ENCODE measurements around the gene DEGS1.

DNA sequence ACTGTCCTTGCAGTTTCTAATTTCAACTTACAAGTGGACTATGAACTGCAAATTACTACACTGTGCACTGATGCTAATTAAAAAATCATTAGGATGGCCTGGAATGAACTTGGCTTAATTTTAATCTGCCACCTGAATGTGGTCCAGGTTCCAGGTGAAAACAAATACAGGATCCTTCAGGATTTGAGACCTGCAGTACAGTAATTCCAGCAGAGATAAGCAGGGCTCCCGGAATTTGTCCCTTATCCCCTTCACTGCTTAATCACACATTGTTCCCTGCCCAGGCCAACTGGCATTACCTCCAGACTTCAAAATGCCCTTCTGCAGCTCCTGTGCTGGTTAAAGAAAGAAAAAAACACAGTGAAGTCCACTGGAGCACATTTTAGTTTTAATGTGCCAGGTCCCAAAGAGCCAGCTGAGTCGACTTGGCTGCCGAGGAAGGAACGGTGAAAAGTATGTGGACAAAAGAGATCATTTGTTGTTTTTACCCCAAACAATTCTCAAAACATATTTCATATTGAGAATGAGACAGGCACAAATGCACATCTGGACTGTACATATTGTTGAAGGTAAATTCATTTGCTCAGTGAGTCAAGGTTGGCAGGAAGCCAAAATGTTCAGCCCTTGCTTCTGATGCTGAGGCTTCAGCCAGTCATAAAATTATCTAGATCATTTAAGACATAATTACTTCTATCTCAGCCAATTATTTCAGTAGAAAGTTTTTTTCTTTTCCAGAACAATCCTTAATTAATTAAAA is 28.3 kb downstream of the DEGS1 start:
- no peak for TF ChIP-seq POLR2A (IDR thresholded peaks at IDR 0.05)
- TF ChIP-seq, protein P1, sequence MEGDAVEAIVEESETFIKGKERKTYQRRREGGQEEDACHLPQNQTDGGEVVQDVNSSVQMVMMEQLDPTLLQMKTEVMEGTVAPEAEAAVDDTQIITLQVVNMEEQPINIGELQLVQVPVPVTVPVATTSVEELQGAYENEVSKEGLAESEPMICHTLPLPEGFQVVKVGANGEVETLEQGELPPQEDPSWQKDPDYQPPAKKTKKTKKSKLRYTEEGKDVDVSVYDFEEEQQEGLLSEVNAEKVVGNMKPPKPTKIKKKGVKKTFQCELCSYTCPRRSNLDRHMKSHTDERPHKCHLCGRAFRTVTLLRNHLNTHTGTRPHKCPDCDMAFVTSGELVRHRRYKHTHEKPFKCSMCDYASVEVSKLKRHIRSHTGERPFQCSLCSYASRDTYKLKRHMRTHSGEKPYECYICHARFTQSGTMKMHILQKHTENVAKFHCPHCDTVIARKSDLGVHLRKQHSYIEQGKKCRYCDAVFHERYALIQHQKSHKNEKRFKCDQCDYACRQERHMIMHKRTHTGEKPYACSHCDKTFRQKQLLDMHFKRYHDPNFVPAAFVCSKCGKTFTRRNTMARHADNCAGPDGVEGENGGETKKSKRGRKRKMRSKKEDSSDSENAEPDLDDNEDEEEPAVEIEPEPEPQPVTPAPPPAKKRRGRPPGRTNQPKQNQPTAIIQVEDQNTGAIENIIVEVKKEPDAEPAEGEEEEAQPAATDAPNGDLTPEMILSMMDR (IDR thresholded peaks at IDR 0.05 in 8 of 11, conservative IDR thresholded peaks at IDR 0.05 in 3 of 11) = no peak

Data from spleen (tissue), 7 donors.